Prostate gland (tissue), 2 donors: ENCODE results near the gene NMNAT1.

ENCODE experiments used
- CTCF ChIP-seq, 4 experiments: fragments of 200-600 bp in 2 of 4; fragments of 450-650 bp in 2 of 4; sonication (generic) in 2 of 4; IDR thresholded peaks; 1 replicate in 3 of 4; 2 replicates in 1 of 4; pipeline ENCODE4 v1.5.1; 2016 to 2019; ENCODE audit warnings: antibody characterized with exemption in 4 of 4, mild to moderate bottlenecking in 2 of 4, moderate library complexity in 2 of 4
- POLR2A ChIP-seq: fragments of 450-650 bp; IDR thresholded peaks from one replicate; pipeline ENCODE4 v1.6.1; 2016; ENCODE audit warnings: antibody characterized with exemption, mild to moderate bottlenecking
- POLR2AphosphoS5 ChIP-seq: sonication (generic); formaldehyde crosslinking; IDR thresholded peaks from one replicate; pipeline ENCODE4 v1.6.1; 2017; ENCODE audit warnings: antibody characterized with exemption

- no peak for TF ChIP-seq POLR2AphosphoS5
- TF ChIP-seq CTCF (IDR thresholded peaks at IDR 0.05): no peak
- no peak for TF ChIP-seq POLR2A
These were observed 47.7 kb downstream of the NMNAT1 start for GRCh38 chr1:9990944-9991343.
